Endothelial cell of umbilical vein (primary cell): Measurements from ENCODE around the gene POLR2L. TPM values are rescaled to one million over a fixed set of nuclear protein-coding genes. Genes with fewer than 3 reads are reported as not detected.

Experiments used
- BruUV-seq: library from RNA; stranded (reverse); fragments of 400-500 nt; replicated peaks from 2 replicates; lab custom pipeline; 2021; lab: Mats Ljungman, UMichigan
- CTCF ChIA-PET: fragments of 300-600, 350-600 bp; sonication (Branson Sonifier 250); formaldehyde crosslinking; loops from one replicate; lab custom pipeline; 2021; ENCODE audit warnings: antibody characterized with exemption, inconsistent platforms; lab: Charles Lee
- POLR2A ChIA-PET: fragments of 300-600, 350-600 bp; sonication (Branson Sonifier 250); formaldehyde crosslinking; loops from one replicate; lab custom pipeline; 2021; ENCODE audit warnings: antibody characterized with exemption, inconsistent platforms; lab: Charles Lee
- DNase-seq: peaks from one replicate; pipeline ENCODE4 v3.0.0-alpha.2; 2011; ENCODE audit warnings: low read depth, low spot score
- FAIRE-seq: peaks from 2 replicates; lab custom pipeline; 2011; peaks lifted over from hg19 to GRCh38; lab: Jason Lieb, UNC
- H2AFZ ChIP-seq: 2 replicates; pipeline ENCODE4 v1.6.0; 2012; ENCODE audit warnings: low read depth, low read length, control low read depth, inconsistent platforms
- H3K27ac ChIP-seq: 2 replicates; pipeline ENCODE4 v1.5.1; 2011; ENCODE audit warnings: low read depth, mild to moderate bottlenecking, control low read depth, low read length, moderate library complexity; ENCODE audit not compliant: insufficient read depth
- H3K27me3 ChIP-seq, 2 experiments: 2 replicates each; pipeline versions ENCODE4 v1.6.0 to v1.6.1; 2011; ENCODE audit warnings: low read length in 2 of 2, mixed read lengths in 1 of 2; ENCODE audit not compliant: control insufficient read depth in 2 of 2, insufficient read depth in 2 of 2
- H3K36me3 ChIP-seq, 2 experiments: 2 replicates in 1 of 2; 3 replicates in 1 of 2; pipeline ENCODE4 v1.5.1; 2011; ENCODE audit warnings: low read length in 2 of 2, mild to moderate bottlenecking in 1 of 2, moderate library complexity in 1 of 2; ENCODE audit not compliant: control insufficient read depth in 2 of 2, insufficient read depth in 2 of 2; ENCODE audit errors: extremely low read depth in 1 of 2
- H3K4me1 ChIP-seq: 3 replicates; pipeline ENCODE4 v1.5.1; 2011; ENCODE audit warnings: mild to moderate bottlenecking, low read length; ENCODE audit not compliant: control insufficient read depth, insufficient read depth; ENCODE audit errors: extremely low read depth
- H3K4me2 ChIP-seq: 2 replicates; pipeline ENCODE4 v1.6.1; 2011; ENCODE audit warnings: low read length, control low read depth, mixed read lengths; ENCODE audit not compliant: insufficient read depth
- H3K4me3 ChIP-seq, 3 experiments: fragments of 200-600 bp in 1 of 3; sonication (generic), shearing (Covaris generic) in 1 of 3; replicated peaks in 1 of 3; 2 replicates each; pipeline ENCODE4 v1.5.1; 2011 to 2016; ENCODE audit warnings: control low read depth in 3 of 3, low read length in 3 of 3, mild to moderate bottlenecking in 2 of 3, inconsistent platforms in 1 of 3, low read depth in 1 of 3, moderate library complexity in 1 of 3; ENCODE audit not compliant: insufficient read depth in 1 of 3
- H3K79me2 ChIP-seq: 2 replicates; pipeline ENCODE4 v1.6.0; 2012; ENCODE audit warnings: low read length, inconsistent platforms; ENCODE audit not compliant: control insufficient read depth, insufficient read depth
- H3K9ac ChIP-seq: replicated peaks from 2 replicates; pipeline ENCODE3; 2011; ENCODE audit warnings: low read length, control low read depth; ENCODE audit not compliant: insufficient read depth; ENCODE audit errors: extremely low read depth
- H3K9me1 ChIP-seq: replicated peaks from 3 replicates; pipeline ENCODE4 v1.6.0; 2011; ENCODE audit warnings: mild to moderate bottlenecking, low read length; ENCODE audit not compliant: control insufficient read depth, insufficient read depth; ENCODE audit errors: extremely low read depth
- H3K9me3 ChIP-seq: replicated peaks from 2 replicates; pipeline ENCODE4 v1.5.1; 2012; ENCODE audit warnings: low read length, inconsistent platforms; ENCODE audit not compliant: control insufficient read depth, insufficient read depth
- H4K20me1 ChIP-seq: replicated peaks from 2 replicates; pipeline ENCODE3; 2011; ENCODE audit warnings: mild to moderate bottlenecking, low read length; ENCODE audit not compliant: control insufficient read depth, insufficient read depth; ENCODE audit errors: extremely low read depth
- CTCF ChIP-seq, 2 donors: IDR thresholded peaks; 1 replicate in 1 of 2; 2 replicates in 1 of 2; pipeline ENCODE4 v1.5.1; 2011; ENCODE audit warnings: low read length in 2 of 2, mild to moderate bottlenecking in 2 of 2, moderate library complexity in 2 of 2, control low read depth in 1 of 2, inconsistent platforms in 1 of 2, low read depth in 1 of 2; ENCODE audit not compliant: insufficient read depth in 1 of 2; ENCODE audit errors: extremely low read depth in 1 of 2
- EZH2 ChIP-seq: IDR thresholded peaks from 2 replicates; pipeline ENCODE4 v1.6.1; 2012; ENCODE audit warnings: borderline replicate concordance, low read depth, mild to moderate bottlenecking, moderate library complexity, low read length, inconsistent platforms; ENCODE audit not compliant: severe bottlenecking
- FOS ChIP-seq: IDR thresholded peaks from 2 replicates; pipeline ENCODE4 v1.6.1; 2011; ENCODE audit warnings: mild to moderate bottlenecking, low read length, moderate library complexity, borderline replicate concordance; ENCODE audit not compliant: insufficient read depth
- GATA2 ChIP-seq: IDR thresholded peaks from 2 replicates; pipeline ENCODE4 v1.7.0; 2011; ENCODE audit warnings: low read depth, mild to moderate bottlenecking, moderate library complexity, mixed read lengths, low read length; ENCODE audit not compliant: insufficient read length, insufficient read depth
- JUN ChIP-seq: IDR thresholded peaks from 2 replicates; pipeline ENCODE4 v1.6.1; 2011; ENCODE audit warnings: borderline replicate concordance, low read depth; ENCODE audit not compliant: insufficient read length, insufficient read depth
- MAX ChIP-seq: IDR thresholded peaks from 2 replicates; pipeline ENCODE4 v1.6.1; 2011; ENCODE audit not compliant: insufficient read depth, insufficient read length
- MYC ChIP-seq: IDR thresholded peaks from one replicate; pipeline ENCODE4 v1.6.1; 2011; ENCODE audit warnings: mild to moderate bottlenecking, low read depth, low read length
- POLR2A ChIP-seq: IDR thresholded peaks from 2 replicates; pipeline ENCODE4 v1.6.1; 2012; ENCODE audit warnings: low read depth, mild to moderate bottlenecking, control low read depth, low read length
- POLR2AphosphoS5 ChIP-seq: IDR thresholded peaks from 2 replicates; pipeline ENCODE4 v1.6.1; 2012; ENCODE audit warnings: low read depth, mild to moderate bottlenecking, control low read depth, low read length, moderate library complexity; ENCODE audit not compliant: insufficient read depth
- dilution Hi-C: fragments of 300-500 bp; cut with MboI; formaldehyde crosslinking; loops from one replicate; pipeline ENCODE4 v1.15.0; 2019; ENCODE audit warnings: low sequenced_read_pairs; ENCODE audit not compliant: extremely low pct_ligation_motif_present
- intact Hi-C: fragments of 100-400 bp; cut with micrococcal nuclease; formaldehyde crosslinking; loops from one replicate; pipeline ENCODE4 v1.10.0; 2022
- polyA plus RNA-seq, 4 experiments: library from polyadenylated mRNA; depleted of rRNA in 3 of 4; stranded (reverse) in 3 of 4; unstranded in 1 of 4; fragments of >200 nt; gene quantifications; 2 replicates each; pipeline versions ENCODE4 v1.2.1 to v1.2.3, GENCODE V29; 2011 to 2012; ENCODE audit warnings: missing spikeins in 1 of 4
- total RNA-seq: library from RNA; stranded (reverse); gene quantifications from 2 replicates; pipeline ENCODE4 v1.2.3, GENCODE V29; 2021

The POLR2L gene
- total and polyA plus RNA-seq, 2 donors (not counting 3 experiments of a cell fraction or from before 2014, with no cell fraction given), result 146 to 259 TPM

- DNase-seq, result no peak
- Histone ChIP-seq H2AFZ (no peak overlapping the region), H3K36me3 (no peaks in the 10 kb centered on the region), H3K4me3 (no peak overlapping the region), H4K20me1 (no peaks in the 10 kb centered on the region), H3K27me3 (no peaks in the 10 kb centered on the region), H3K79me2 (peaks cover 11% of the 10 kb centered on the region), H3K9ac (no peak overlapping the region), H3K27ac (no peak overlapping the region), H3K9me1 (no peaks in the 10 kb centered on the region), H3K4me2 (no peak overlapping the region), H3K9me3 (no peaks in the 10 kb centered on the region), H3K4me1 (peaks cover 11% of the 10 kb centered on the region)
- intact Hi-C loops, result no loop called here
- dilution Hi-C loops, result no loop called here
- ChIA-PET CTCF (no interaction called here), POLR2A (no interaction called here)
- no peak for FAIRE-seq
- no peak for TF ChIP-seq POLR2A
- TF ChIP-seq GATA2, result no peak
- no peak for TF ChIP-seq EZH2
- no peak for TF ChIP-seq POLR2AphosphoS5
- TF ChIP-seq FOS, result no peak
- TF ChIP-seq JUN, result no peak
- TF ChIP-seq MAX, result no peak
- TF ChIP-seq MYC, result no peak
- TF ChIP-seq CTCF (IDR thresholded peaks at IDR 0.05; ENCODE audit: extremely low read depth in 1 of 2, insufficient read depth in 1 of 2, low read depth in 1 of 2, low read length in 2 of 2), result no peak
- no TSS peak for BruUV-seq
Observed at GRCh38 chr11:791658-792534, 50.4 kb downstream of the POLR2L start.
